Activated CD8-positive, alpha-beta memory T cell treated with anti-CD3 and anti-CD28 coated beads, Interleukin-2, amount 50 U/mL, for 24 hours (primary cell): ENCODE measurements around the gene SNX10.

Experiments
- DNase-seq: peaks from one replicate; pipeline ENCODE4 v3.0.0-alpha.2; 2020; ENCODE audit errors: extremely low read depth

The SNX10 gene

GRCh38 chr7:26337232-26337865, 45.7 kb downstream of the SNX10 start:
- DNase-seq, result no peak

GRCh38 chr7:26340476-26341018, 48.9 kb downstream of the SNX10 start:
- DNase-seq, result no peak

- DNase-seq, result no peak
Observed at GRCh38 chr7:26343320-26343832, 51.7 kb downstream of the SNX10 start.

GRCh38 chr7:26343837-26344236, 52.2 kb downstream of the SNX10 start:
- no peak for DNase-seq

GRCh38 chr7:26345202-26345601, 53.5 kb downstream of the SNX10 start:
- no peak for DNase-seq

- DNase-seq, result no peak
Observed at GRCh38 chr7:26345837-26346236, 54.2 kb downstream of the SNX10 start.

GRCh38 chr7:26346611-26347203, 55.0 kb downstream of the SNX10 start:
- no peak for DNase-seq

- no peak for DNase-seq
Observed at GRCh38 chr7:26348234-26348851, 56.7 kb downstream of the SNX10 start.

GRCh38 chr7:26349005-26349915, 57.6 kb downstream of the SNX10 start:
- no peak for DNase-seq

GRCh38 chr7:26351171-26351570, 59.5 kb downstream of the SNX10 start:
- DNase-seq, result no peak

GRCh38 chr7:26356229-26356628, 64.6 kb downstream of the SNX10 start:
- no peak for DNase-seq

- no peak for DNase-seq
Observed at GRCh38 chr7:26356929-26357798, 65.5 kb downstream of the SNX10 start.

- no peak for DNase-seq
Observed at GRCh38 chr7:26357799-26358151, 66.1 kb downstream of the SNX10 start.

GRCh38 chr7:26360650-26361049, 69.0 kb downstream of the SNX10 start:
- no peak for DNase-seq

- DNase-seq, result no peak
Observed at GRCh38 chr7:26361637-26362036, 70.0 kb downstream of the SNX10 start.

- DNase-seq, result no peak
Observed at GRCh38 chr7:26363465-26363864, 71.8 kb downstream of the SNX10 start.

GRCh38 chr7:26365077-26365900, 73.6 kb downstream of the SNX10 start:
- DNase-seq, result no peak

GRCh38 chr7:26365901-26366275, 74.2 kb downstream of the SNX10 start:
- no peak for DNase-seq

- no peak for DNase-seq
Observed at GRCh38 chr7:26367219-26367711, 75.6 kb downstream of the SNX10 start.

- DNase-seq, result no peak
Observed at GRCh38 chr7:26368542-26368941, 76.9 kb downstream of the SNX10 start.
